BJ (cell line): ENCODE data around the gene ARHGAP18. TPM values are rescaled to one million over a fixed set of nuclear protein-coding genes. Genes with fewer than 3 reads are reported as not detected.

Experiments used
- CTCF ChIA-PET: fragments of 350-600 bp; formaldehyde crosslinking; extraction: SDS; loops from one replicate; lab custom pipeline; 2021; ENCODE audit warnings: antibody characterized with exemption, inconsistent platforms; lab: Yijun Ruan, JAX
- POLR2A ChIA-PET: fragments of 300-600 bp; sonication (Branson Sonifier 250); formaldehyde crosslinking; extraction: SDS; loops from one replicate; lab custom pipeline; 2021; ENCODE audit warnings: antibody characterized with exemption; lab: Charles Lee
- DNase-seq: peaks from one replicate; pipeline ENCODE4 v3.0.0-alpha.2; 2011; ENCODE audit warnings: low read depth
- H3K27me3 ChIP-seq: 2 replicates; pipeline ENCODE4 v1.6.0; 2011; ENCODE audit warnings: low read length; ENCODE audit not compliant: control insufficient read depth, insufficient read depth
- H3K36me3 ChIP-seq: 2 replicates; pipeline ENCODE4 v1.5.1; 2011; ENCODE audit warnings: low read length; ENCODE audit not compliant: control insufficient read depth, insufficient read depth
- H3K4me3 ChIP-seq: 2 replicates; pipeline ENCODE4 v1.5.1; 2011; ENCODE audit warnings: low read depth, mild to moderate bottlenecking, control low read depth, low read length
- polyA plus RNA-seq: library from polyadenylated mRNA; depleted of rRNA; stranded (reverse); fragments of >200 nt; gene quantifications from 2 replicates; pipeline ENCODE4 v1.2.3, GENCODE V29; 2011
- TF ChIP-seq, protein P1 (sequence below): IDR thresholded peaks from 2 replicates; pipeline ENCODE4 v1.5.1; 2011; ENCODE audit warnings: low read depth, mild to moderate bottlenecking, control low read depth, inconsistent platforms, low read length, moderate library complexity; ENCODE audit not compliant: insufficient read depth

The ARHGAP18 gene
- polyA plus RNA-seq, 1 experiment, result 9.8 TPM

DNA sequence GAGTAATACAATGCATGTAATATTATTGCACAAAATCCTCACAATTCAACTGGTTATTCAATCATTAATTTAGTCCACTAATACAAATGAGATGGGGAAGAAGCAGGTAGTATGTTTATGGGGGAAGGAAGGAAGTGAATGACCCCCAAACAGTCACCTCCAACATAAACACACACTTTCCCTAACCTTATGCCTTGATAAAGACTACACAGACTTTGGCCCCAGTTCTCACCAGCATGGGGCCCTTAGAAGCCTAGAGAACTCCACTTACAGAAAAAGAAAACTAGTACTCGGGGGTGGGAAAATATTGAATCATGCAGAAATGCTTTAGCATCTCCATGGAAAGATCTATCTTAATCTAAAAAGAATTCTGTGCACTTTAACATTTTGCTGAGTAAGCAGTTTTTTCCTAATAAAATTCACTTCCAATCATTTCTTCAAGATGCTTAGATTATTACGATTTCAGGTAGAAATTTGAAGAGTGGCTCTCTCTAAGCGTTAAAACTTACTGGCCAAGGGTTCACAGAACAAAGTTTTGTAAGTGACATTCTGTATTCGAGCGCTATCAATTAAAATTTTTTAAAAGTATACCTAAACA lies 18.8 kb downstream of the ARHGAP18 start:
- no peaks in the 10 kb centered on the region for H3K36me3 ChIP-seq
- POLR2A ChIA-PET, result no interaction called here
- TF ChIP-seq, protein P1, sequence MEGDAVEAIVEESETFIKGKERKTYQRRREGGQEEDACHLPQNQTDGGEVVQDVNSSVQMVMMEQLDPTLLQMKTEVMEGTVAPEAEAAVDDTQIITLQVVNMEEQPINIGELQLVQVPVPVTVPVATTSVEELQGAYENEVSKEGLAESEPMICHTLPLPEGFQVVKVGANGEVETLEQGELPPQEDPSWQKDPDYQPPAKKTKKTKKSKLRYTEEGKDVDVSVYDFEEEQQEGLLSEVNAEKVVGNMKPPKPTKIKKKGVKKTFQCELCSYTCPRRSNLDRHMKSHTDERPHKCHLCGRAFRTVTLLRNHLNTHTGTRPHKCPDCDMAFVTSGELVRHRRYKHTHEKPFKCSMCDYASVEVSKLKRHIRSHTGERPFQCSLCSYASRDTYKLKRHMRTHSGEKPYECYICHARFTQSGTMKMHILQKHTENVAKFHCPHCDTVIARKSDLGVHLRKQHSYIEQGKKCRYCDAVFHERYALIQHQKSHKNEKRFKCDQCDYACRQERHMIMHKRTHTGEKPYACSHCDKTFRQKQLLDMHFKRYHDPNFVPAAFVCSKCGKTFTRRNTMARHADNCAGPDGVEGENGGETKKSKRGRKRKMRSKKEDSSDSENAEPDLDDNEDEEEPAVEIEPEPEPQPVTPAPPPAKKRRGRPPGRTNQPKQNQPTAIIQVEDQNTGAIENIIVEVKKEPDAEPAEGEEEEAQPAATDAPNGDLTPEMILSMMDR, result no peak
- H3K27me3 ChIP-seq, result no peaks in the 10 kb centered on the region
- CTCF ChIA-PET, result no interaction called here
- no peak overlapping the region for H3K4me3 ChIP-seq
- DNase-seq, result no peak

DNA sequence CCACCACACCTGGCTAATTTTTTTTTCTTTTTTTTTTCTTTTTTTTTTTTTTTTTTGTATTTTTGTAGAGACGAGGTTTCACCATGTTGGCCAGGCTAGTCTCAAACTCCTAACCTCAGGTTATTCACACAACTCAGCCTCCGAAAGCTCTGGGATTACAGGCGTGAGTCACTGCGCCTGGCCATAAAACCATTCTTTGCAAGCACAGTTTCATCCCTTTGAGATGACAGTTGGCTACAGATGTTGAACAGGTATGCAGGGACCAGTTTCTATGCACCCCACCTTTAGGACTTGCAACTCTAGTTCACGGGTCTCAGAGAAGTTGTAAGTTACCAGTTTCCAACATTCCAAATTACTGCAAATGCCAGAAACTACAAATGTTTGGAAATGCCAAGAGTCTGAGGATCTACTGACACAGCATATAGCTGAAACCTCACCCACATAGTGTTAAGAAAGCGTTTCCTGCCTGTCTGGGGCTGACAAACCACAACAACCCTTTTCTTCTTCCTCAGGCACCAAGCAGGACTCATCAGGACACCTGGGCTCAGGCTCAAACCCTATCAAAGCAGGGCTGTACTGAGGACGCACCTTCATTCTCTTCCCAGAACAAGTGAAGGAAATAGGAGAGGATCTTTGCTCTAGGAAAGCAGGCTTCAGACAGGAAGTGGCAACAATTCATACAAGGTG lies 22.9 kb downstream of the ARHGAP18 start:
- POLR2A ChIA-PET, result no interaction called here
- DNase-seq, result no peak

DNA sequence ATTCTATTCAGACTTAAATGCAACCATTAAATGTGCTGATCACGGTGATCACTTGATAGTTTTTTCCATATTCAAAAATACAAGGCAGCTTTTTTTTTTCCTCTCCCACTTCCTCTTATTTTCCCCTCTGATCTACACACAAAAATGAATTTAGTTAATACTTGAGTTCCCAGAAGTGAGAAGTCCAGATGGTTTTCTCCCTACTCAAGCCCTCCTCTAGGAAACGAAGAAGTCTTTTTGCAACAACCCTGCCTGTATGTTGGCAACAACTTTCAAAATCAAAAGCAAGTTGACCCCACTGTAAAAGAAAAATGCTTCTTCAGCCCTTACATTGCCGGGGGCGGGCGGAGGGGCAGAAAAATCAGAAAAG lies 24.3 kb downstream of the ARHGAP18 start:
- POLR2A ChIA-PET, result interaction anchor here (0.6 kb wide), 1 partner anchor 10 kb away, joined by 3 read pairs; no protein-coding TSS in a partner anchor
- DNase-seq, result no peak
- Histone ChIP-seq H3K36me3 (no peaks in the 10 kb centered on the region), H3K4me3 (no peak overlapping the region), H3K27me3 (no peaks in the 10 kb centered on the region)
- CTCF ChIA-PET, result interaction anchor here (0.7 kb wide), 1 partner anchor 10 kb away, joined by 3 read pairs; no protein-coding TSS in a partner anchor
- TF ChIP-seq, protein P1, result no peak

More for the DNA sequence above, 22.9 kb downstream of the ARHGAP18 start:
- CTCF ChIA-PET, result no interaction called here
- no peak overlapping the region for H3K4me3 ChIP-seq
- H3K36me3 ChIP-seq, result no peaks in the 10 kb centered on the region
- TF ChIP-seq, protein P1, result no peak
- H3K27me3 ChIP-seq, result no peaks in the 10 kb centered on the region

DNA sequence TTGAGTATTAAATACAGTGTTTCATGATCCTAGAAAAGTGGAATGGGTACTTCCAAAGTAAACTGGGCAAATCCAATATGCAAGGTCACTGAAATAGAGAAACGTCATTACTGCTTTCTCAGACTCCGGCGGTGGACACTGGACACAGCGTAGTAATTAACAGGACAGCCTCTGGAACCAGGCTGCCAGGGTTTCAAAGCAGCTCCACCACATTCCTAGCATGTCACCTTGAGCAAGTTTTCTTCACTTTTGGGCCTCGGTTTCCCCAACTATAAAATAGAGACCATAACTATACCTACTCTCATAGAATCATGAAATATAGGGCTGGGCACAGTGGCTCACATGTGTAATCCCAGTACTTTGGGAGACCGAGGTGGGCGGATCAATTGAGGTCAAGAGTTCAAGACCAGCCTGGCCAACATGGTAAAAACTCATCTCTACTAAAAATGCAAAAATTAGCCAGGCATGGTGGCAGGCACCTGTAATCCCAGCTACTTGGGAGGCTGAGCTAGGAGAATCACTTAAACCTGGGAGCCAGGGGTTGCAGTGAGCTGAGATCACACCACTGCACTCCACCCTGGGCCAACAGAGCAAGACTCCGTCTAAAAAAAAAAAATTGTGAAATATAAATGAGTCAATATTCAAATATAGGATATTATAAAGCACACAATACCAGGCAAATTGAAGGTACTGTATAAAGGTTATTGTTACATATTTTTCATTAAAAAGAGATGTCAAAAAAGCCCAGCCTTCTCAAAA lies 24.9 kb downstream of the ARHGAP18 start:
- ChIA-PET POLR2A (no interaction called here), CTCF (interaction anchor here (0.7 kb wide), 1 partner anchor 10 kb away, joined by 3 read pairs; no protein-coding TSS in a partner anchor)
- Histone ChIP-seq H3K36me3 (no peaks in the 10 kb centered on the region), H3K27me3 (no peaks in the 10 kb centered on the region), H3K4me3 (no peak overlapping the region)
- TF ChIP-seq, protein P1, result no peak
- DNase-seq, result no peak
